Mesodermal cell (in vitro differentiated cells): Measurements from ENCODE around the gene ZNF526.
"Not testable (repeated sequence)": the region's sequence is repeated elsewhere in the genome, so short reads cannot be mapped to it uniquely, and the experiment has no call there.

Source experiments
- H3K27ac ChIP-seq: 2 replicates; pipeline ENCODE4 v1.7.0; 2013; ENCODE audit warnings: mild to moderate bottlenecking, low read depth, low read length, moderate library complexity; ENCODE audit not compliant: severe bottlenecking
- H3K36me3 ChIP-seq: 2 replicates; pipeline ENCODE4 v1.7.1; 2013; ENCODE audit warnings: mild to moderate bottlenecking, low read length, moderate library complexity; ENCODE audit not compliant: control insufficient read depth, insufficient read depth
- H3K4me1 ChIP-seq: one replicate; pipeline ENCODE4 v1.7.1; 2013; ENCODE audit warnings: mild to moderate bottlenecking, low read length; ENCODE audit not compliant: insufficient read depth, control insufficient read depth, poor library complexity, severe bottlenecking
- H3K4me3 ChIP-seq: 2 replicates; pipeline ENCODE4 v1.7.0; 2013; ENCODE audit warnings: low read length, control low read depth, mild to moderate bottlenecking; ENCODE audit not compliant: insufficient read depth, poor library complexity, severe bottlenecking; ENCODE audit errors: extremely low read depth
- H3K9me3 ChIP-seq: 2 replicates; pipeline ENCODE4 v1.7.1; 2013; ENCODE audit warnings: mild to moderate bottlenecking, low read length, moderate library complexity; ENCODE audit not compliant: control insufficient read depth
- WGBS, 2 experiments: methylation state at CpG; one replicate each; pipeline ENCODE4 v1.1.5; 2013; ENCODE audit warnings: missing lambda C conversion rate in 2 of 2; ENCODE audit not compliant: insufficient coverage in 2 of 2; 5-methylcytosine and 5-hydroxymethylcytosine counted together

The ZNF526 gene

DNA sequence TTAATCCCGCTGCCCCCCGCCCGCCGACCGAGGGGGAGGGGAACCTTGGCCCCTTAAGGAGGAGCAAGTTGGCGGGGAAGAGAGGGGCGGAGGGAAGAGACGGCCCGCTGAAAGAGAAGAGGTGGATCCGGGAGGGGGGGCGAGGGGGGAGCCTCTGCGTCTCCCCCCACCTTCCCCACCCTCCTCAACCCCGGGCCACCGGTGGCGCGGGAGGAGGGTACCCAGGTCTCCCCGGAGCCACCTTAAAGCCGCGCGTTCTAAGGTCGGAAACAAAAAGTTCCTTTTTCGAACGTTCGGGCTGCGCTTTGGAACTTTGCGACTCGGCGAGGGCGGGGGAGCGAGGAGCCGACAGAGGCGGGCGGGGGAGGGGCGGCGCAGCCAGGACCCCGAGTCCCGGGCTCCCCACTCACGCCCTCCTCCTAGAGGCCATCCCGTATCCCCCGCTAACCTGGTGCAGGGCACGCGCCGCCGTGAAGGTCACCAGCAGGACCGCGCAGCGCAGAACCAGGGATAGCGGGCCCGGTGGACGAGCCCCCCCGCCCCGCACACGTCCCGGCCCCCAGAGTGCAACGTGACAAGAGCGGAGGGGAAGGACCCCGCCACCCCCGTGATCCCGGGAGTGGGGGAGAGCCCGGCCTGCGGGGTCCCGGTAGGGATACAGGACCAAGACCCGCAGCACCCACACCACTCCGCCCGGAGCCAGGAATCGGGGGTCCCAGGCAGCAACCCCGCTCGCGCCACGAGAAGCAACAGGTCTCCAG, 34.2 kb downstream of the ZNF526 start:
- peaks cover 30% of the 10 kb centered on the region for H3K4me1 ChIP-seq
- H3K27ac ChIP-seq = peak overlapping the region; percentile 88
- H3K4me3 ChIP-seq = peak overlapping the region; percentile 96
- H3K9me3 ChIP-seq = no peaks in the 10 kb centered on the region
- H3K36me3 ChIP-seq = peaks cover 25% of the 10 kb centered on the region
- 0 to 1% methylated on average over 47 to 49 of the region's 70 CpGs for WGBS, 2 experiments

- Histone ChIP-seq H3K27ac (peak within 1 kb of the TSS; percentile 88), H3K4me1 (peaks cover 30% of the 10 kb centered on the region), H3K36me3 (peaks cover 17% of the 10 kb centered on the region), H3K4me3 (peak within 1 kb of the TSS; percentile 96), H3K9me3 (no peaks in the 10 kb centered on the region)
- 0% methylated on average over 31 to 33 of the region's 75 CpGs for WGBS, 2 experiments
Measured at GRCh38 chr19:42254850-42255765, 35.0 kb downstream of the ZNF526 start, which contains the start of gene ERF. TSS of gene ERF (minus strand) at chr19:42255128. CDS start at chr19:42254999, 129 bp downstream.

GRCh38 chr19:42255766-42256745, 35.9 kb downstream of the ZNF526 start:
- Histone ChIP-seq H3K27ac (peak overlapping the region; percentile 86), H3K4me1 (peaks cover 25% of the 10 kb centered on the region), H3K9me3 (no peaks in the 10 kb centered on the region), H3K4me3 (peak overlapping the region; percentile 96), H3K36me3 (peaks cover 7% of the 10 kb centered on the region)
- 12 to 15% methylated on average over 28 to 35 of the region's 38 CpGs for WGBS, 2 experiments

DNA sequence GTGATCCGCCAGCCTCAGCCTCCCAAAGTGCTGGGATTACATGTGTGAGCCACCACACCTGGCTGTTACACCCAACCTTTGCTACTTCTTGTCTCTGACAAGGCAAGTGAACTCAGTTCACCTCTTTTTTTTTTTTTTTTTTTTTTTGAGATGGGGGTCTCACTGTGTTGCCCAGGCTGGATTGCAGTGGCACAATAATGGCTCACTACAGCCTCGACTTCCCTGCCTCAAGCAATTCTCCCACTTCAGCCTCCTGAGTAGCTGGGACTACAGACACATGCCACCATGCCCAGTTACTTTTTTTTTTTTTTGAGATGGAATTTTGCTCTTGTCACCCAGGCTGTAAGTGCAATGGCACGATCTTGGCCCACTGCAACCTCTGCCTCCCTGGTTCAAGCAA, 37.7 kb downstream of the ZNF526 start:
- 86 to 93% methylated on average over 2 of the region's 3 CpGs for WGBS, 2 experiments
- H3K9me3 ChIP-seq = not testable (repeated sequence)

DNA sequence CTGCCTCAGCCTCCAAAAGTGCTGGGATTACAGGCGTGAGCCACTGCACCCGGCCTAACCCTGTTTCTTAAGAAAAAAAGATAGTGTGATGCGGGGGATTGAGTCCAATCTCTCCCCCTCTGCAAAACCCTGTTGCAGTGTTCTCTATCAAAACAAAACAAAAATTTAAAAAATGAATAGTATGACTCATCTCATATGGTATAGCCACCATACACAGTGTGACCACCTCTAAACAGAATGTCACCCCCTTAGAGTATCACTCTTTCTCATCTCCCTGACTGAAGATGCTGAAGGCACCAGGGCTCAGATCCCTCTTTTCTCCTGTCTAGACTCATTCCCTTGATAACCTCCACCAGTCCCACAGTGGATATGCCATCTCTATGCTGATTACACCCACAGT, 41.7 kb downstream of the ZNF526 start:
- Histone ChIP-seq H3K27ac (no peak overlapping the region), H3K9me3 (no peaks in the 10 kb centered on the region), H3K4me3 (no peak overlapping the region), H3K4me1 (peaks cover 6% of the 10 kb centered on the region), H3K36me3 (no peaks in the 10 kb centered on the region)
- WGBS, 2 experiments = 75% methylated on average over 1 of the region's 3 CpGs; no CpG with 5 or more reads in 1 of the 2 experiments

More for the DNA sequence above, 37.7 kb downstream of the ZNF526 start:
- H3K4me3 ChIP-seq, H3K27ac ChIP-seq, H3K4me1 ChIP-seq, H3K36me3 ChIP-seq: not testable (repeated sequence)

DNA sequence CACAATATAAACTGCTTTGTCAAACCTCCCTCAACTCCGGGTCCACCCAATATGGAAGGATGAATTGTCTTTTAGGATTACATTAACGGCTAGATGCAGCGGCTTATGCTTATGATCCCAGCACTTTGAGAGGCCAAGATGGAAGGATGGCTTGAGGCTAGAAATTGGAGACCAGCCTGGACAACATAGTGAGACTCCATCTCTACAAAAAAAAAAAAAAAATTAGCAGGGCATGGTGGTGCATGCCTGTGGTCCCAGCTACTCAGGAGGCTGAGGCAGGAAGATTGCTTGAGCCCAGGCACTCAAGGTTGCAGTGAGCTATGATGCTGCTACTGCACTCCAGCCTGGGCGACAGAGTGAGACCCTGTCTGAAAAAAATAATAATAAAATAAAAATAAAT, 46.0 kb downstream of the ZNF526 start:
- peaks cover 21% of the 10 kb centered on the region for H3K4me1 ChIP-seq
- not testable (repeated sequence) for H3K27ac ChIP-seq, H3K9me3 ChIP-seq, H3K4me3 ChIP-seq, H3K36me3 ChIP-seq
- 100% methylated on average over 2 of the region's 4 CpGs; no CpG with 5 or more reads in 1 of the 2 experiments for WGBS, 2 experiments

GRCh38 chr19:42266928-42267603, 47.0 kb downstream of the ZNF526 start:
- H3K9me3 ChIP-seq, H3K27ac ChIP-seq, H3K36me3 ChIP-seq, H3K4me3 ChIP-seq: not testable (repeated sequence)
- WGBS, 2 experiments = 89 to 100% methylated on average over 6 to 7 of the region's 25 CpGs
- H3K4me1 ChIP-seq = peaks cover 29% of the 10 kb centered on the region

DNA sequence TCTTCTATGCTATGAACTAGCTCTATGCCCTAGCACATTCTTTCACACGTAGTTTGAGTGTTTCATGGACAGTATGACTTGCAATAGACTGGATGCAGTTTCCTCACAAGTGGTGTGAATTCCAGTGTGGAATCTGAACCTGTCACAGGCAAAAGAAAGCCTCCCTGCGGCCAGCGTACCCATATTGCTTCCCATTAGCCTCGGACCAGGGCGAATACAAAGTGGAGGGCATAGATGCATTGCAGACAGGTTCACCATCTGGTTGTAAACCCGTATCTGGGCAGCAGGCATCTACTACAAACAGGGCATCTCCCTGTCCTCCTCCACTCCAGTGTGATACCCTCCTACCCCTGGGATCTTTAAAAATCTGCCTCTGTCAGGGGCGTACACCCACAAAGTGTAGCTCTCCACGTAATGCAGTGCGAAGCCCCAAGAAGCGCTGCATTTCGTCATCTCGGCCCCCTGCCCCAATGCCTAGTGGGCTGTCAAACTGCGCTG, 47.6 kb downstream of the ZNF526 start:
- peak overlapping the region; percentile 99 for H3K27ac ChIP-seq
- WGBS, 2 experiments = 22% methylated on average over 13 of the region's 13 CpGs

GRCh38 chr19:42268142-42268703, 48.1 kb downstream of the ZNF526 start:
- Histone ChIP-seq H3K27ac (peak overlapping the region; percentile 99), H3K4me3 (peak overlapping the region; percentile 61), H3K36me3 (peaks cover 19% of the 10 kb centered on the region), H3K4me1 (peaks cover 29% of the 10 kb centered on the region), H3K9me3 (no peaks in the 10 kb centered on the region)
- WGBS, 2 experiments = 0 to 1% methylated on average over 31 to 39 of the region's 46 CpGs

More for the DNA sequence above, 47.6 kb downstream of the ZNF526 start:
- Histone ChIP-seq H3K4me3 (peak overlapping the region; percentile 61), H3K9me3 (no peaks in the 10 kb centered on the region), H3K4me1 (peaks cover 29% of the 10 kb centered on the region), H3K36me3 (peaks cover 14% of the 10 kb centered on the region)
